Endodermal cell (in vitro differentiated cells): ENCODE results near the gene LAPTM5. TPM values are rescaled to one million over a fixed set of nuclear protein-coding genes. Genes with fewer than 3 reads are reported as not detected.
A peak's percentile ranks its signal among the peaks of the same experiment; 100 is the strongest.

Experiments used
- DNase-seq: peaks from one replicate; pipeline ENCODE4 v3.0.0-alpha.2; 2017
- H3K27ac ChIP-seq: 2 replicates; pipeline ENCODE4 v1.5.1; 2013; ENCODE audit warnings: mild to moderate bottlenecking, low read depth, low read length, moderate library complexity
- H3K27me3 ChIP-seq: 2 replicates; pipeline ENCODE4 v1.6.1; 2013; ENCODE audit warnings: mild to moderate bottlenecking, low read length, moderate library complexity; ENCODE audit not compliant: insufficient read depth, control insufficient read depth, poor library complexity, severe bottlenecking
- H3K36me3 ChIP-seq: 2 replicates; pipeline ENCODE4 v1.7.0; 2013; ENCODE audit warnings: mild to moderate bottlenecking, low read length, moderate library complexity; ENCODE audit not compliant: control insufficient read depth, insufficient read depth
- H3K4me1 ChIP-seq: one replicate; pipeline ENCODE4 v1.7.0; 2013; ENCODE audit warnings: low read length; ENCODE audit not compliant: control insufficient read depth, insufficient read depth
- H3K4me3 ChIP-seq: 2 replicates; pipeline ENCODE4 v1.5.1; 2013; ENCODE audit warnings: mild to moderate bottlenecking, low read length, moderate library complexity
- H3K9ac ChIP-seq: 2 replicates; pipeline ENCODE4 v1.6.1; 2013; ENCODE audit warnings: mild to moderate bottlenecking, low read length, moderate library complexity; ENCODE audit not compliant: poor library complexity, severe bottlenecking; ENCODE audit errors: extremely low read depth
- H3K9me3 ChIP-seq: 2 replicates; pipeline ENCODE4 v1.6.1; 2013; ENCODE audit warnings: mild to moderate bottlenecking, low read length, moderate library complexity; ENCODE audit not compliant: control insufficient read depth
- H3K27ac Mint-ChIP-seq: 2 replicates; pipeline ENCODE4 v1.8.0; 2020; ENCODE audit warnings: mixed read lengths
- H3K27me3 Mint-ChIP-seq: 2 replicates; pipeline ENCODE4 v1.8.0; 2021; ENCODE audit warnings: mild to moderate bottlenecking, mixed read lengths; ENCODE audit not compliant: insufficient read depth
- H3K36me3 Mint-ChIP-seq: 2 replicates; pipeline ENCODE4 v1.8.0; 2020; ENCODE audit warnings: low read depth, mixed read lengths
- H3K4me1 Mint-ChIP-seq: 2 replicates; pipeline ENCODE4 v1.8.0; 2020; ENCODE audit warnings: mixed read lengths
- H3K4me3 Mint-ChIP-seq: 2 replicates; pipeline ENCODE4 v1.8.0; 2020; ENCODE audit warnings: mild to moderate bottlenecking, moderate library complexity, mixed read lengths
- H3K9me3 Mint-ChIP-seq: 2 replicates; pipeline ENCODE4 v1.8.0; 2020; ENCODE audit warnings: mild to moderate bottlenecking, mixed read lengths
- WGBS, 2 experiments: methylation state at CpG; one replicate each; pipeline versions ENCODE4 v1.1.5 to v1.1.7; 2013; ENCODE audit warnings: missing lambda C conversion rate in 2 of 2, mixed read lengths in 1 of 2; ENCODE audit not compliant: insufficient coverage in 1 of 2, insufficient read length in 1 of 2; 5-methylcytosine and 5-hydroxymethylcytosine counted together
- total RNA-seq, 2 donors: library from RNA; stranded (reverse); fragmentation: NEBNext Ultra II Directional in 1 of 2; extraction: Animal tissue kit (Norgen Biotek cat#: 25700) in 1 of 2; gene quantifications; 2 replicates in 1 of 2; 3 replicates in 1 of 2; pipeline ENCODE4 v1.2.1, GENCODE V29; 2021
- TF ChIP-seq, protein P1 (sequence below): fragments of 200-600 bp; sonication (generic); conservative IDR thresholded peaks from 2 replicates; pipeline ENCODE4 v1.5.0; 2021; ENCODE audit warnings: antibody characterized with exemption, mild to moderate bottlenecking

The LAPTM5 gene
- total RNA-seq, 2 donors from 2014 or later, result not detected

- Histone ChIP-seq H3K4me1 (no peaks in the 10 kb centered on the region), H3K9me3 (peaks cover 11% of the 10 kb centered on the region), H3K36me3 (no peaks in the 10 kb centered on the region), H3K27me3 (no peaks in the 10 kb centered on the region), H3K27ac (no peak overlapping the region), H3K9ac (no peak overlapping the region), H3K4me3 (peak overlapping the region; percentile 84)
- Mint-ChIP-seq H3K36me3 (no peaks in the 10 kb centered on the region), H3K9me3 (peaks cover 22% of the 10 kb centered on the region), H3K4me1 (no peaks in the 10 kb centered on the region), H3K27ac (no peak overlapping the region), H3K27me3 (peaks cover 4% of the 10 kb centered on the region), H3K4me3 (peak overlapping the region; percentile 58)
- WGBS, 2 experiments, result 44 to 67% methylated on average over 4 to 21 of the region's 21 CpGs
- no peak for DNase-seq
- TF ChIP-seq, protein P1, sequence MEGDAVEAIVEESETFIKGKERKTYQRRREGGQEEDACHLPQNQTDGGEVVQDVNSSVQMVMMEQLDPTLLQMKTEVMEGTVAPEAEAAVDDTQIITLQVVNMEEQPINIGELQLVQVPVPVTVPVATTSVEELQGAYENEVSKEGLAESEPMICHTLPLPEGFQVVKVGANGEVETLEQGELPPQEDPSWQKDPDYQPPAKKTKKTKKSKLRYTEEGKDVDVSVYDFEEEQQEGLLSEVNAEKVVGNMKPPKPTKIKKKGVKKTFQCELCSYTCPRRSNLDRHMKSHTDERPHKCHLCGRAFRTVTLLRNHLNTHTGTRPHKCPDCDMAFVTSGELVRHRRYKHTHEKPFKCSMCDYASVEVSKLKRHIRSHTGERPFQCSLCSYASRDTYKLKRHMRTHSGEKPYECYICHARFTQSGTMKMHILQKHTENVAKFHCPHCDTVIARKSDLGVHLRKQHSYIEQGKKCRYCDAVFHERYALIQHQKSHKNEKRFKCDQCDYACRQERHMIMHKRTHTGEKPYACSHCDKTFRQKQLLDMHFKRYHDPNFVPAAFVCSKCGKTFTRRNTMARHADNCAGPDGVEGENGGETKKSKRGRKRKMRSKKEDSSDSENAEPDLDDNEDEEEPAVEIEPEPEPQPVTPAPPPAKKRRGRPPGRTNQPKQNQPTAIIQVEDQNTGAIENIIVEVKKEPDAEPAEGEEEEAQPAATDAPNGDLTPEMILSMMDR, result no peak
These were observed 37.9 kb downstream of the LAPTM5 start for GRCh38 chr1:30719406-30720270.

DNA sequence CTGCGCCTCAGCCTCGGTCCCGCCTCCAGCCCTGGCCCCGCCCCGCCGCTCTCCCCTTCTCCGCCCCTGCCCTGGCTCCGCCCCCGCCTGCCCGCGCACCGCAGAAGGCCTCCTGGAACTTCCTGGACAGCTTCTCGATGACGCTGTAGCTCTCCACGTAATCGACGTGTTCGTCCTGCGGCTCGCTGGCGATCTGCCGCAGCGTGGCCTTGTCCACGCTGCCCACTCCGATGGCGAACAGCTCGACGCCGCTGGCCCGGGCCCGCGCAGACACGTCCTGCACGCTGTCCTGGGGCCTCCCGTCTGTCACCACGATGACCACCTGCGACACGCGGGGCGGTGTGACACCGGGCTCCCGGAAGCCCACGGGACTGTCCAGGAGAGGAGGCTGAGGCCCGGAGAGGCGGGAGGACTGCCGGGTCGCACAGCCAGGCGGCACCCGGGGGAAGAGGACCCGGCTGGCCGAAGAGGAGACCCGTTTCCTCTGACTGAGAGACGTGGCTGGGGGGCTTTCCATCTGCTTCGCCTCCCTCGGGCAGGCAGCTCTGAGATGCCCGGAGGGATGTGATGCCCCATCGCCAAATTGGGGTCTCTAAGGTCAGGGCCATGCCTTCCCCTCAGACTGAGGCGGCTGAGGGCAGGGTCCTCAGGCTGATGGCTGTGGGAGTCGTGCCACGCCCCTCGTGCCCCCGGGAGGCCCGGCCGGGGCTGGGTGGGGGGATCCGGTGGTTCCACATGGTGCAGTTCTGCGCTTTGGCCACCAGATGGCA lies 38.8 kb downstream of the LAPTM5 start:
- peak overlapping the region; percentile 47 for H3K9ac ChIP-seq
- Mint-ChIP-seq H3K36me3 (no peaks in the 10 kb centered on the region), H3K9me3 (peaks cover 22% of the 10 kb centered on the region), H3K27me3 (peaks cover 4% of the 10 kb centered on the region), H3K27ac (peak overlapping the region; percentile 39), H3K4me1 (no peaks in the 10 kb centered on the region), H3K4me3 (peak overlapping the region; percentile 58)
- no peaks in the 10 kb centered on the region for H3K27me3 ChIP-seq
- H3K4me1 ChIP-seq, result no peaks in the 10 kb centered on the region
- DNase-seq, result peak; percentile 96
- TF ChIP-seq, protein P1, result peak; percentile 99
- H3K36me3 ChIP-seq, result no peaks in the 10 kb centered on the region
- H3K4me3 ChIP-seq, result peak overlapping the region; percentile 84
- peaks cover 11% of the 10 kb centered on the region for H3K9me3 ChIP-seq
- 0 to 1% methylated on average over 10 to 66 of the region's 66 CpGs for WGBS, 2 experiments
- H3K27ac ChIP-seq, result peak overlapping the region; percentile 80

DNA sequence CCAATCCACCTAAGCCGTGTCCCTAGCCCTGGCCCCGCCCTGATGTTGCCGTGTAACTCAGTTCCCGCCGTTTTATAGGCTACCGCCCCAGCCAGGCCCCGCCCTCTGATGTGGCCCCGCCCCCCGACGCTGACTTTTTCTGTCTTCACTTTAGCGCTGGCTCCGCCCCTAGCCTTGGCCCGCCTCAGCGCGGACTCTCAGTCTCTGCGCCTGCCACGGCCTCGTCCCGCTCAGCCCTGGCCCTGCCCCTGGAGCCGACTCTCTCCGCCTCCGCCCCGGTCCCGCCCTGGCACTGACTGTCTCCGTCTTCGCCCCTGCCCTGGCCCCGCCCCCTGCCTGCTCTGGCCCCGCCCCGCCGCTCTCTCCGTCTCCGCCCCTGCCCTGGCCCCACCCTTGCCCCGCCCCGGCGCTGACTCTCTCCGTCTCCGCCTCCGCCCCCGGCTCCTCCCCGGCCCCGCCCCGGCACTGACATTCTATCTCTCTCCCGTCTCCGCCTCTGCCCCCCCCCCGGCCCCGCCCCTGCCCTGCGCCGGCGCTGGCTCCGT lies 39.4 kb downstream of the LAPTM5 start:
- TF ChIP-seq, protein P1, result no peak
- H3K4me1 ChIP-seq, result no peaks in the 10 kb centered on the region
- Mint-ChIP-seq H3K36me3 (no peaks in the 10 kb centered on the region), H3K4me1 (no peaks in the 10 kb centered on the region), H3K4me3 (peak overlapping the region; percentile 58), H3K27me3 (peaks cover 4% of the 10 kb centered on the region), H3K9me3 (peaks cover 22% of the 10 kb centered on the region), H3K27ac (peak overlapping the region; percentile 85)
- H3K9ac ChIP-seq, result no peak overlapping the region
- peaks cover 11% of the 10 kb centered on the region for H3K9me3 ChIP-seq
- peak; percentile 100 for DNase-seq
- 0 to 4% methylated on average over 16 to 49 of the region's 50 CpGs for WGBS, 2 experiments
- no peak overlapping the region for H3K4me3 ChIP-seq
- no peak overlapping the region for H3K27ac ChIP-seq
- H3K27me3 ChIP-seq, result no peaks in the 10 kb centered on the region
- H3K36me3 ChIP-seq, result no peaks in the 10 kb centered on the region
